ENCODE results near the gene PPP1R12B.
"Not testable (repeated sequence)": the region's sequence is repeated elsewhere in the genome, so short reads cannot be mapped to it uniquely, and the experiment has no call there.

PPP1R12B gene

DNA sequence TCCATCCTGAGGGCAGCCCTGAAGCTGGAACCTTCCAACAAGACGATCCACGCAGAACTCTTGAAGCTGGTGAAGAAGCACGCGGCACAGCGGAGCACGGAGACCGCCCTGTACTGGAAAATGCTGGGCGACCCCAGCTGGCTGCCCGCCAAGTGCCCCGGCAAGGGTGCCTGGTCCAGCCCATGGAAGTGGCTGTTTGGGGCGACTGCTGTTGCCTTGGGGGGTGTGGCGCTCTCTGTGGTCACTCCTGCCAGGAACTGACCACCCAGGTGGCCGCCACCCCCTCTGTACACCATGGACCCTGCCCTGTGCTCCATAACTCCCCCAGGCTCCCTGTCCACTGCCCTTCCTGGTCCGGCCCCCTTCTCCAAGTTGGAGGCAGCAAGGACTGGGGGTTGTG is 90.8 kb downstream of the PPP1R12B start:
- DNase-seq (ENCODE audit: low spot score), result no peak

GRCh38 chr1:202448140-202448539 is 99.6 kb downstream of the PPP1R12B start:
- DNase-seq (ENCODE audit: low spot score), result not testable (repeated sequence)

- DNase-seq (ENCODE audit: low spot score), result not testable (repeated sequence)
Observed at GRCh38 chr1:202451641-202452040, 103.1 kb downstream of the PPP1R12B start.

- DNase-seq (ENCODE audit: low spot score), result no peak
Observed at GRCh38 chr1:202452508-202452907, 104.0 kb downstream of the PPP1R12B start.

DNA sequence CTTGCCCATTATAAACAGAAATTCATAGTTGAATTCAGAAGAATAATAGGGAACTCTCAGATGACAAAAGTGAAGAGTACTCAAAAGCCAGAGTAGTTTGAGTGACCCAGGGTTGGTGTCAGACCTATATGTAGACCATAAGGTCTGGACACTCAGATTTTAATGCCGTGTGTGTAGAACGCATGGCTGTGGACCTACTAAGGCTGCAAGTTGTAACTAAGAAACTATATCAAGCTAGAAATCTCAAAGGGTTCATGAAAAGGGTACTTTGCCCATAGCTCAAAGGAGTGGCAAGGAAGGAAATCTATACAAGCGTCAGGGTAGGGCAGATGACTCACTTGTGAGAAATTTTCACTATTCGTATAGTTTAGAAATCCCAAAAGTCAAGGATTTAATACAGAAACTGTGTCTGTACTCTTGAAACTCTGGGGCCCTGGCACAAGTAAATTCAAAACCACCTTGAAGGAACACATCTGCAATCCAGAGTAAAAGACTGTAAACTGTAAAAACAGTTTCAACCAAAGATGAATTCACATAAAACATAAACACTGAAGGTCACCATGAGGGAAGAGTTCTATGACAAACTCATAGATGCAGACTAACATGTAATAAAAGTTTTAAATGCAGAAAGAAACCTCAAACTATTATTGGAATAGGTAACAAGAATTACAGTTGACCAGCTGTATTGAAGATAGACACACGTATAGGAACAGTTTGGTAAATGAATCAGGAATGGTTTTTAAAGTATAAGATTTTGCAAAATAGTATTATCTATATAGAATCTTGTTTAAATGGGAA is 108.1 kb downstream of the PPP1R12B start:
- not testable (repeated sequence) for DNase-seq (ENCODE audit: low spot score)

DNA sequence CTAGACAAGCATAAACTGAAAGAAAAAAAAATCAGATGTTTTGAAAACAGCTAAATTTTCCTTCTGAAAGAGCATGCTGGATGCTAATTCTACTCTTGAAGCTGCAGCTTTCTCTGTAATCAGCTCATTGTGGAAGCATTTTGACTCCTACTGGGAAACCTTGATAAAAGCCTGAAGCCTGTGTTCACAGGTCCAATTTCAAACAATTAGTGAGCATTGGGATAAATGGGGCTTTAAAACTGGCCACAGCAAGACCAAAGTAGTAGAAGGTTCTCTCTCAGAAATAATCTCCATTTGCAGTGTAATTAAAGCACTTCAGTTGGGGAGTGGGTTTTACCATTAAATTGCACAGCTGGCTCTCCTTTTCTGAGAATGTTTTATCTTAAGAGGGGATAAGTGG is 110.2 kb downstream of the PPP1R12B start:
- DNase-seq (ENCODE audit: low spot score), result not testable (repeated sequence)

DNA sequence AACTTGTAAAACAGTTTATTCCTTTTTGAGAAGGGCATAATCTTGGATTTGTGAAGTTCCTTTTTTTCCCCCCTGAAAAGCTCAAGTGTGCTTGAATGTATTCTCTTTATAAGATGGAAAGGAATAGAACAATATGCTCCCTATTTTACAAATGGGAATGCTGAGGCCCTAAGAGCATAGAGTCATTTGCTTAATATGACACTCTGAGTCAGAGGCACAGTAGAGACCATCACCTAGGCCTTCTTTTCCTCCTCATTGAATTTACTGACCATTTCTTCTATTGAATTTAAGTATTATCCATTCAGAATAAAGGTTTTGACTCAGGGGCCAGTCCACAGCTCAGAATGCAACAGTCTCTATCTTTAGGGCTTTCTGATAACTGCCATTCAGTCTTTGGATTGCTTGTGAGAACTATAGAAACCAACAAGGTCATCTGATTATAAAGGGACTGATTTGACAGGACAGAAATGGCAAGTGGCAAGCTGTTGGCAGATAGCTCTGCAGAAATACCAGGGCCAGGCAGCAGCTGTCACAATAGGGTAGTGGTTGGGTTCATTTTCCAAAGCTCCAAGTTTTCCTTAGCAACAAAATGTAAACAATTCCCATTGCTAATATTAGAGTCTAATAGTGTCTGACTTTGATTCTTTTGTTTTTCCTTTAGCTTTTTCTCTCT is 111.1 kb downstream of the PPP1R12B start:
- DNase-seq (ENCODE audit: low spot score), result not testable (repeated sequence)

DNA sequence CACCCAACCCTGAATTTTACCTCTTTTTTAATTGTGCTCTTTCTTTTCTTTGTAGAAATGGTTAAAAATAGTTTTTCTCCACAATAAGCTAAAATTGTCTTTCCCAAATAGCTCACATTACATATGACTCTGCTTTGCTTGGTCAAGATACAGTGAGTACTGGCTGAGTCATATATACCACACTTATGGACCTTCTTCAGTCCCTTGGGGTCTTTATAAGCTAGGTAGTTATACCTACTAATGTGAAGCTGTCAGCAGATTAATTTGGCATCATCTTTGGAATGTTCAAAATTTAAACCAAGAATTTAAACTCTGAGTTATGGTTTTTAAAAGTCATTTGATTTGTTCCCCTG is 111.6 kb downstream of the PPP1R12B start:
- not testable (repeated sequence) for DNase-seq (ENCODE audit: low spot score)

GRCh38 chr1:202462342-202463076 is 114.0 kb downstream of the PPP1R12B start:
- DNase-seq (ENCODE audit: low spot score), result no peak

- not testable (repeated sequence) for DNase-seq (ENCODE audit: low spot score)
Observed at GRCh38 chr1:202464153-202464742, 115.7 kb downstream of the PPP1R12B start.

DNA sequence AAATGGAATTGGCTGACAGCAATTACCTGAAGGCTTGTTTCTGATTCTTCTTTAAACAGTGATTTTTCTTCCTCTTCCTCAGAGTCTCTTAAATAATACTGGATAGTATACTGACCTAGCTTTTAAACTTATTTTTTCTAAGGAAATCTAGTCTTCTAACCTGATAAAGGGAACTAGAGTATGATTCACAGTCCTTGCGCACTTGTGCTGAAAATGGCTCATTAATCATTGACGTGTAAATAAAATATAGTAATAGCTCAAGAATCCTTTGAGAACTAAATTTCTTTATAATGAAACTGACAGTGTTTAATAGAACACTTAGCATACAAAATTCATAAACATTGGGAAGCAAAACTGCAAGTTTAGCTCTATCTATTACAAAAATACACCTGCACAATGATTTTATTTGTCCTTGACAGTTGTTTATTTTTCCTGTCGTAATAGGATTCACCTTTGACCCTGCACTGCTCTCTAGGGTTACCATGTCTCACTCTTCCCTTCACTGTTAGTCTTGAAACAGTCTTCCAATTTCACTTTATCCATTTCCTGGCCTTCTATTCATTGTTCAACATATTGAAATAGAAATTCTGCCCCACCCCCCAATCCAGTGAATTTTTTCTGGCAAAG is 117.3 kb downstream of the PPP1R12B start:
- not testable (repeated sequence) for DNase-seq (ENCODE audit: low spot score)

DNA sequence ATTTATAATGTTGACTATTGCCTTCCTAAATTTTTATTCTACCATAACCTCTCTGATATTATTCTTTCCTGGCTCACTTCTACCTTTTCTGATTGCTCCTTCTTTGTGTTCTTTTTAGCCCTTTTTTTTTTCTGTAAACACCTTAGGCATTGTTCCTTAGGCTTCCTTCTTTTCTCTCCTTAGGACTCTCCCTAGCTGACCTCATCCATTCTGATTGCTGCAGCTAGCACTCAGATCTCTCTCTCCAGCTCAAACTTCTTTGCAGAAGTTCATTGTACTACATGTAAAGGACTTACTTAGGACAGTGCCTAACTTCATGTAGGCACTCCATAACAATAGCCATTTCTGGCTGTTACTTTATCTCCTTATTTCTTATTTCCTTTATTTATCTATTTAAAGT is 117.8 kb downstream of the PPP1R12B start:
- DNase-seq (ENCODE audit: low spot score), result not testable (repeated sequence)

DNA sequence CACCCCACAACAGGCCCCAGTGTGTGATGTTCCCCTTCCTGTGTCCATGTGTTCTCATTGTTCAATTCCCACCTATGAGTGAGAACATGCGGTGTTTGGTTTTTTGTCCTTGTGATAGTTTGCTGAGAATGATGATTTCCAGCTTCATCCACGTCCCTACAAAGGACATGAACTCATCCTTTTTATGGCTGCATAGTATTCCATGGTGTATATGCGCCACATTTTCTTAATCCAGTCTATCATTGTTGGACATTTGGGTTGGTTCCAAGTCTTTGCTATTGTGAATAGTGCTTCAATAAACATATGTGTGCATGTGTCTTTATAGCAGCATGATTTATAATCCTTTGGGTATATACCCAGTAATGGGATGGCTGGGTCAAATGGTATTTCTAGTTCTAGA is 118.9 kb downstream of the PPP1R12B start:
- DNase-seq (ENCODE audit: low spot score), result not testable (repeated sequence)

DNA sequence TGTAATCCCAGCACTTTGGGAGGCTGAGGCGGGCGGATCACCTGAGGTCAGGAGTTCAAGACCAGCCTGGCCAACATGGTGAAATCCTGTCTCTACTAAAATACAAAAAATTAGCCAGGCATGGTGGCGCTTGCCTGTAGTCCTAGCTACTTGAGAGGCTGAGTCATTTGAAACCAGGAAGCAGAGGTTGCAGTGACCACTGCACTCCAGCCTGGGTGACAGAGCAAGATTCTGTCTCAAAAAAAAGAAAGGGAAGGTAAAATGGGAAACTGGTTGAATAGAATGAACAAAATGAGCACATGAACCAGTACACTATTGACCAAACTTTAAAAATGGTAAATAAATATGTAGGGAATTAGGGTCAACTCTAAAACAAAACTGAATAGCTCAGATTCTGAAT is 120.2 kb downstream of the PPP1R12B start:
- not testable (repeated sequence) for DNase-seq (ENCODE audit: low spot score)

GRCh38 chr1:202469123-202469522 is 120.6 kb downstream of the PPP1R12B start:
- DNase-seq (ENCODE audit: low spot score), result not testable (repeated sequence)

- DNase-seq (ENCODE audit: low spot score), result no peak
Observed at GRCh38 chr1:202471246-202471645, 122.7 kb downstream of the PPP1R12B start.

DNA sequence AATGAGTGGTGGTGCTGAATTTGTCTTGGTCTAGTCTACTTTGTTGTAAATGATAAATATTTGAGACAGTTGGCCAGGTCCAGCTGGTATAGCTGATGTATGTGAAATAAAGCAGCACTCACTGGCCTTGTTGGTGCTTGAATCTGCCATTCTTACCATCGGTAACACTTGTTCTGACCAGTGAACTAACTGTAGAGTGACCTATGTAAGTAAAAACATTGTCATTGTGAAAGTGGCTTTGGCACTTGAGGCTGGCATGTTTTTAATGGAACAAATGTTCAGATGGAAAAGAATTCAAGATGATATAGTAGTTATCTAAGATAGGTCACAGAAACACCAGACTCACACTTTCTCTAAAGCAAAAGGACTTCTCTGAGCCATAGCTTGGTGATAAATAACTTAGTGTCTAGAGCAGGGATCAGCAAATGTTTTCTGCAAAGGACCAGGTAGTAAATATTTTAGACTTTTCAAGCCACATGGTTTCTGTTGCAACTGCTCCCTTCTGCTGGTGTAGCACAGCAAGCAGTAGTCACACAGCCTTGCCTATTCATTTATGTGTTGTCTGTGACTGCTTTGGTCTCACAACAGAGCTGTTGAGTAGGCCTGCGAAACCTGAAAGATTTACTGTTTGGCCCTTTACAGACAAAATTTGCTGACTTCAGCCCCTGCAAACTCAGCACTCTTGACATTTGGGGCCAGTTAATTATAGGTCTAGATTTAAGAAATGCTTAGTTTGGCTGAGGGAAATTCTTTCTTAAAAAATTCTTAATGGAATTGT is 124.0 kb downstream of the PPP1R12B start:
- DNase-seq (ENCODE audit: low spot score), result not testable (repeated sequence)

DNA sequence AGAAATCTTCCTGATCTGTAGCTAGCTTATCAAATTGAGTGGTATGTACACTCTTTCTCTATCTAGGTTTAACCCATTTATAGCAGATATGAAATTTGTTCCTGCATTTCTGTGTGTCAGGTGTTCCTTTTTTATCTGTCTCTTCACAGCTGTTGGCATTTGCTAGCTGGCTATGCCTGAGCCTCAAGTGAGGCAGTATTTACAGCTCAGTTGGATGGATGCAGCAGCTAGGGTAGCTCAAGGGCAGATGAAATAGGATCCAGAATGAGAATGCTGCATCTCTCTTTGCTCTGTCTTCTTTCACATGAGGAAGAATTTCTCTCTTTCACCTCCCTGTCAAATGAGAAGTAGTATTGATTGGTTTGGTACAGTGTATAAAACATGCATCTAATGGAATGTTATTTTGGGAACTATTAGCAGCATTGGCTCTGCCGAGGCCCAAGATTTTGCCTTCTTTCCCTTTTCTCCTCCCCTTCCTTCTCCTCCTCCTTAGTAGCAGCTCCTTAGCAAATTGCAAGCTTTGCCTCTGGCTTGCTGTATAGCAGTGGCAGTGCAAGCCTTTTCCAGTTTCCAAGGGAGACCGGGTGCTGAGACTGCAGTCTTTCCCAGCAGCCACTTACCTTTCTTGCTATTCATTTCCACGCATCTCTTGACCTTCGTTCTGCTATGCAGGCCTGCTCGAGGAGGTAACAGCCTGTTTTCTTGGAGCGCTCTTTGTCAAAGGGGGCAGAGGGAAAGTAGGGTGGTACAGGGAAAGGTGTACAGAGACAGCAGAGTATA is 125.0 kb downstream of the PPP1R12B start:
- DNase-seq (ENCODE audit: low spot score), result not testable (repeated sequence)

DNA sequence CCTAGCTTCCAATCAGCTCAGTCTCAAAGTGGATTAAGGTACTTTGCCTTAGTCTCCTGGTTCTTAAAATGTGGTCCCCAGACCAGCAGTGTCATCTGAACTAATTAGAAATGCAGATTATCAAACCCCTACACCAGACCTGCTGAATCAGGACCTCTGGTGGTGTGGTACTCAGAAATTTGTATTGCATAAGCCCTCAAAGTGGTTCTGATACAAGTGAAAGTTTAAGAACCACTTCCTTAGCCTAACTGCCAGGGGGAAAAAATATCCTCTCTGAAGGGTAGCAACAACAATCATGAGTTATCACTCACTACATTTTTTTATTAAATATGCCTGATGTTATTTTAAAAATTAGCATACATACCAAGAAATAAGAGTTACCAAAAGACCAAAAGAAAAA is 131.2 kb downstream of the PPP1R12B start:
- DNase-seq (ENCODE audit: low spot score), result not testable (repeated sequence)

GRCh38 chr1:202480640-202481039 is 132.1 kb downstream of the PPP1R12B start:
- DNase-seq (ENCODE audit: low spot score), result not testable (repeated sequence)
